Ramos (cell line): Measurements from ENCODE around the gene RBPJL.

Experiments
- in situ Hi-C: fragments of 300-500 bp; cut with MboI; formaldehyde crosslinking; loops from one replicate; pipeline ENCODE4 v1.14.3; 2022; ENCODE audit warnings: low sequenced_read_pairs; ENCODE audit not compliant: unreplicated experiment

Gene RBPJL

GRCh38 chr20:45354423-45355208 is 48.0 kb downstream of the RBPJL start:
- in situ Hi-C loops = no loop called here

GRCh38 chr20:45355209-45356084 is 48.8 kb downstream of the RBPJL start:
- in situ Hi-C loops = no loop called here

- in situ Hi-C loops = no loop called here
These were observed 51.8 kb downstream of the RBPJL start for GRCh38 chr20:45358282-45359068.

- in situ Hi-C loops = no loop called here
These were observed 52.4 kb downstream of the RBPJL start for GRCh38 chr20:45359069-45359405.

GRCh38 chr20:45359406-45360148 is 52.9 kb downstream of the RBPJL start:
- in situ Hi-C loops = no loop called here

GRCh38 chr20:45361793-45362192 is 55.2 kb downstream of the RBPJL start:
- in situ Hi-C loops = no loop called here

GRCh38 chr20:45362804-45363610 is 56.4 kb downstream of the RBPJL start, which contains the start of gene SYS1:
TSS of gene SYS1 (plus strand) at chr20:45363156. CDS start at chr20:45363532, 376 bp downstream.
- in situ Hi-C loops = no loop called here

GRCh38 chr20:45363611-45364492 is 57.2 kb downstream of the RBPJL start:
- in situ Hi-C loops = no loop called here

GRCh38 chr20:45365444-45365970 is 58.9 kb downstream of the RBPJL start:
- in situ Hi-C loops = no loop called here

GRCh38 chr20:45366192-45366591 is 59.6 kb downstream of the RBPJL start:
- in situ Hi-C loops = no loop called here

GRCh38 chr20:45366631-45367030 is 60.0 kb downstream of the RBPJL start:
- in situ Hi-C loops = no loop called here

GRCh38 chr20:45367126-45367525 is 60.5 kb downstream of the RBPJL start:
- in situ Hi-C loops = no loop called here
